ENCODE results near the gene IL17RD. TPM values are rescaled to one million over a fixed set of nuclear protein-coding genes. Genes with fewer than 3 reads are reported as not detected.

IL17RD gene
- total RNA-seq, 1 donor from 2014 or later, result 2.9 TPM

DNA sequence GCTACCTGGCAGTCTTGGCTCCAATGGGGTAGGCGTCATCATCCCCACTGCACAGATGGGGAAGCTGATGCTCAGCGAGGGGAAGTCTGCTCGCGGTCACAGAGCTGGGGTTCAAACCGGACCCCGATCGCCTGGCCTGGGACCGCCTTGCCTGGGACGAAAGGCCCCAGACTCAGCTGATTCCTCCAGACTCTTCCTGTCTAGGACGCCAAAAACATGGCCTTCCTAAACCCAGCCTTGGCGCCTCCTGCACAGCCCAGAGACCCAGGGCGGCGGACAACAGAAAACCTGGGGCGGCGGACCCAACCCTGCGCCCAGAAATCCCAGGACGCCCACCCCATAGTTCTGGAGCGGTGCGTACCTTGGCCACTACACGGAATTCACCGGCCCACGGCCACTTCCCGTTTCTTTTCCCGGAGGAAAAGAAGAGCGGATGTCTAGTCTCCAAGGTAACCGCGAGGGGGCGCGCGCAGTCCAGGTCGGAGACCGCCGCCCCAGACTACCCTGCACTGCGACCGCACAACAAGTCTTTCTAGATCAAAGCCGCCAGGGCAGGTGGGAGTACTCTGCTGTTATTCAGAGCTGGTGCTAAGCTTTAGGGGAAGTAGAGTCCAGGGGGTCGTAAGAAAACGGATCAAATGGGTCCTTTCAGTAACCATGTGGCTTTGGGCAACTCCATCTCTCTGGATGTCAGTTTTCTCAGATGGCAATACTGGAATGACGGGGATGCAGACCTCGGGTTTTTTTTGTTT is 4.9 kb upstream of the IL17RD start:
- peaks cover 56% of the 10 kb centered on the region for H3K27me3 Mint-ChIP-seq (ENCODE audit: unreplicated experiment)
- H3K9me3 Mint-ChIP-seq (ENCODE audit: unreplicated experiment), result no peaks in the 10 kb centered on the region
- TF ChIP-seq CTCF (IDR thresholded peaks at IDR 0.05), result peak; percentile 94
- H3K4me3 Mint-ChIP-seq (ENCODE audit: unreplicated experiment), result peak overlapping the region; percentile 65
- no peak overlapping the region for H3K27ac Mint-ChIP-seq (ENCODE audit: unreplicated experiment)
- H3K36me3 Mint-ChIP-seq (ENCODE audit: unreplicated experiment), result no peaks in the 10 kb centered on the region
- peak; percentile 90 for DNase-seq (ENCODE audit: extremely low spot score, unreplicated experiment)
- H3K4me1 Mint-ChIP-seq (ENCODE audit: unreplicated experiment), result peaks cover 5% of the 10 kb centered on the region

GRCh38 chr3:57169108-57169507 is 4.0 kb upstream of the IL17RD start:
- H3K9me3 Mint-ChIP-seq (ENCODE audit: unreplicated experiment), result no peaks in the 10 kb centered on the region
- peaks cover 55% of the 10 kb centered on the region for H3K27me3 Mint-ChIP-seq (ENCODE audit: unreplicated experiment)
- no peaks in the 10 kb centered on the region for H3K36me3 Mint-ChIP-seq (ENCODE audit: unreplicated experiment)
- DNase-seq (ENCODE audit: extremely low spot score, unreplicated experiment), result no peak
- H3K4me3 Mint-ChIP-seq (ENCODE audit: unreplicated experiment), result no peak overlapping the region
- H3K4me1 Mint-ChIP-seq (ENCODE audit: unreplicated experiment), result peaks cover 8% of the 10 kb centered on the region
- TF ChIP-seq CTCF (IDR thresholded peaks at IDR 0.05), result no peak
- no peak overlapping the region for H3K27ac Mint-ChIP-seq (ENCODE audit: unreplicated experiment)

DNA sequence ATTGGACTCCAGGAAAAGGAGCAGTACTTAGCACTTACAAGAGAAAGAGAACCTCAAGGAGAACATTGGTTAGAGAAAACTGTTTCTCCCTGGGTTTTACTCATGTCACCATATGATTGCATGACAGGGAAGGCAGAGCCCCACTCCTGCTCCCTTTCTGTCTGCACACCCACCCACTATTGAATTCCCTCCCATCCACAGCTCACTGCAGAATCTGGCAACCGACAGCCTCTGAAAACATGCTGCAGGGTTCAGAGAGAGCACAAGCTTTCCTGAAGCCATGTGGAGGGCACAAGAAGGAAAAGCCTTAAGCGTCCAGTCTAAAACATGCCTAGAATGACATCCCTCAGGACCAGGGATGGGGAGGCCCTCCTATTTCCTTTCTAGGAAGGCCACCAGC is 3.0 kb upstream of the IL17RD start:
- Mint-ChIP-seq H3K27ac (ENCODE audit: unreplicated experiment) (no peak overlapping the region), H3K9me3 (ENCODE audit: unreplicated experiment) (no peaks in the 10 kb centered on the region)

GRCh38 chr3:57166660-57167059 is 1.5 kb upstream of the IL17RD start:
- DNase-seq (ENCODE audit: extremely low spot score, unreplicated experiment), result peak; percentile 44
- Mint-ChIP-seq H3K4me3 (ENCODE audit: unreplicated experiment) (no peak overlapping the region), H3K4me1 (ENCODE audit: unreplicated experiment) (peaks cover 8% of the 10 kb centered on the region), H3K9me3 (ENCODE audit: unreplicated experiment) (no peaks in the 10 kb centered on the region), H3K27me3 (ENCODE audit: unreplicated experiment) (peaks cover 58% of the 10 kb centered on the region), H3K27ac (ENCODE audit: unreplicated experiment) (no peak overlapping the region), H3K36me3 (ENCODE audit: unreplicated experiment) (no peaks in the 10 kb centered on the region)
- TF ChIP-seq CTCF (IDR thresholded peaks at IDR 0.05), result no peak

More for the DNA sequence above, 3.0 kb upstream of the IL17RD start:
- H3K4me1 Mint-ChIP-seq (ENCODE audit: unreplicated experiment), result peaks cover 8% of the 10 kb centered on the region
- peaks cover 51% of the 10 kb centered on the region for H3K27me3 Mint-ChIP-seq (ENCODE audit: unreplicated experiment)
- DNase-seq (ENCODE audit: extremely low spot score, unreplicated experiment), result peak; percentile 51
- H3K36me3 Mint-ChIP-seq (ENCODE audit: unreplicated experiment), result no peaks in the 10 kb centered on the region
- TF ChIP-seq CTCF (IDR thresholded peaks at IDR 0.05), result no peak
- no peak overlapping the region for H3K4me3 Mint-ChIP-seq (ENCODE audit: unreplicated experiment)

DNA sequence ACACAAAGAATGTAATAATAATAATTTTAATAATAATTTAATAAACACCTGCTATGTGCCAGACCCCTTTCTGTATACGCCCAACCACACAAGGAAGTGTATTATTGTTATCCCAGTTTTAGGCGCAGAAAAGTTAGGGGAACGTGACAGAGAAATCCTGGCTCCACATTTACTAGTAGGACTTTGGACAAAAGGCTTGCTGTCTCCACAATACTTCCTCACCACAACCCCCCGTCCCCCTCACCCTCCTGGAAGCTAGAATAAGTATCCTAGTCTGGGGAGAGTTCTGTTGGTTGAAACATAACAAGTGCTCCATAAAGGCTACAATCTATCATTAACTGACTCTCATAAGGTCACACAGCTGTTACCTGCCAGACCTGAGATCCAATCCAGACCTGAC is 488 bp upstream of the IL17RD start:
- TF ChIP-seq CTCF (IDR thresholded peaks at IDR 0.05), result no peak
- Mint-ChIP-seq H3K36me3 (ENCODE audit: unreplicated experiment) (no peaks in the 10 kb centered on the region), H3K4me3 (ENCODE audit: unreplicated experiment) (no peak overlapping the region), H3K27me3 (ENCODE audit: unreplicated experiment) (peaks cover 53% of the 10 kb centered on the region), H3K9me3 (ENCODE audit: unreplicated experiment) (no peaks in the 10 kb centered on the region), H3K27ac (ENCODE audit: unreplicated experiment) (no peak overlapping the region), H3K4me1 (ENCODE audit: unreplicated experiment) (peaks cover 17% of the 10 kb centered on the region)
- no peak for DNase-seq (ENCODE audit: extremely low spot score, unreplicated experiment)

All from osteocyte (in vitro differentiated cells).